Endometrial microvascular endothelial cells (primary cell): ENCODE measurements around the gene HSD17B1. TPM values are rescaled to one million over a fixed set of nuclear protein-coding genes. Genes with fewer than 3 reads are reported as not detected.

ENCODE experiments used
- in situ Hi-C: cut with HindIII; loops from 2 replicates; pipeline ENCODE4 v1.10.0; 2017; ENCODE audit warnings: low sequenced_read_pairs, low pct_unique_long_range_greater_than_20kb; ENCODE audit errors: inconsistent ontology term
- total RNA-seq: library from RNA; depleted of rRNA; stranded (reverse); fragments of >200 nt; gene quantifications from one replicate; pipeline ENCODE4 v1.2.3, GENCODE V29; 2015; ENCODE audit errors: inconsistent ontology term

Gene HSD17B1
- total RNA-seq, 1 donor from 2014 or later: not detected

DNA sequence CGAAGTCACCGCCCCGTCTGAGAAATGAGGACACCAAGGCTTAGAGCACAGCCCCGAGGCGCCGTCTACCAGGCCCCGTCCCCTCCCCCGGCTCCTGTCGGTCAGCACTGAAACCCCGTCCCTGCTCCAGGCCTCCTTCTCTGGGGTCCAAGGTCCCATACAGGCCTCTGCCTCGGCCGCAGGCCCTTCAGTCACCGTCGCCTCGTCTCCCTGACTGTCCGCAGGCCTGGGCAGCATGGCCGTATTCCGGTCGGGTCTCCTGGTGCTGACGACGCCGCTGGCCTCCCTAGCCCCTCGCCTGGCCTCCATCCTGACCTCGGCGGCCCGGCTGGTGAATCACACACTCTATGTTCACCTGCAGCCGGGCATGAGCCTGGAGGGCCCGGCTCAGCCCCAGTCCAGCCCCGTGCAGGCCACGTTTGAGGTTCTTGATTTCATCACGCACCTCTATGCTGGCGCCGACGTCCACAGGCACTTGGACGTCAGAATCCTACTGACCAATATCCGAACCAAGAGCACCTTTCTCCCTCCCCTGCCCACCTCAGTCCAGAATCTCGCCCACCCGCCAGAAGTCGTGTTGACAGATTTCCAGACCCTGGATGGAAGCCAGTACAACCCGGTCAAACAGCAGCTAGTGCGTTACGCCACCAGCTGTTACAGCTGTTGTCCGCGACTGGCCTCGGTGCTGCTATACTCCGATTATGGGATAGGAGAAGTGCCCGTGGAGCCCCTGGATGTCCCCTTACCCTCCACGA lies 9.8 kb downstream of the HSD17B1 start:
- in situ Hi-C loops: no loop called here

DNA sequence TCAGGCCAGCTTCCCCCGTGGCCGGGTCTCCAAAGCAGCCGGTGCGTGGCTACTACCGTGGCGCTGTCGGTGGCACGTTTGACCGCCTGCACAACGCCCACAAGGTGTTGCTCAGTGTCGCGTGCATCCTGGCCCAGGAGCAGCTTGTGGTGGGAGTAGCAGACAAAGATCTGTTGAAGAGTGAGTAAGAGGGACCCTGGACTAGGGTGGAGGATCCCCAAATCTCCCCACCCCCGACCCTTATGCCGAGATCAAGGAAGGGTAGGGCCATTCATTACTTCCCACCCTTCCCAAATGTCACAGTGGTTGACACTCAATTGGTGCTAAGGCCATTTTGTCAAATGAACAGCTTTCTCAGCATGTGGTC lies 10.4 kb downstream of the HSD17B1 start:
- in situ Hi-C loops: no loop called here

DNA sequence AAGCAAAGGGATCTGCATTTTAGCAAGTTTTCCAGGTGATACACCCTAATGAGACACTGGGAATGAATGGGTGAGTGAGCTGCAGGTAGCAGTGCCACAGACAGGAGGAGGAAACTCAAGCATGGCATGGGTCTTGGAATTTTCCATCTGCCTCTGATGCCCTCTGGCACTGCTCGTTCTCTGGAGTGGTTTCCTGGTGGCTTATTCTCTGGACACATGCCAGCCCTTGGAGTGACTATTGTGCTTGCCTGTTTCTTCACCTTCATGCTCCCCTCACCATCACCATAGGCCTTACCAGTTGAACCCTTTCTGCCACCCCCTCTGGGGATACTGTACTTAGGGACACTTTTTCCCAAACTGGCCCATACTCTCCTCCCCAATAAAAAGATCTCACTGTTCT lies 10.8 kb downstream of the HSD17B1 start:
- in situ Hi-C loops: no loop called here

DNA sequence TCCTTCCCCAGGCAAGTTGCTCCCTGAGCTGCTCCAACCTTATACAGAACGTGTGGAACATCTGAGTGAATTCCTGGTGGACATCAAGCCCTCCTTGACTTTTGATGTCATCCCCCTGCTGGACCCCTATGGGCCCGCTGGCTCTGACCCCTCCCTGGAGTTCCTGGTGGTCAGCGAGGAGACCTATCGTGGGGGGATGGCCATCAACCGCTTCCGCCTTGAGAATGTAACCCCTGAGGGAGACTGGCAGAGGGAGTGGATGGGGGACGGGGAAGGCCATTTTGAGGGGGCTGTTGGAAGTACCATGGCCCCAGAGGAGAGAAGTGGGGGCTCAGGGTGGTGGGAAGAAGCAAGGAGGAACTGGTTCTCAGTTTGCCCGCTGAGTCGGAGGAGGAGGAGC lies 11.2 kb downstream of the HSD17B1 start:
- in situ Hi-C loops: no loop called here

DNA sequence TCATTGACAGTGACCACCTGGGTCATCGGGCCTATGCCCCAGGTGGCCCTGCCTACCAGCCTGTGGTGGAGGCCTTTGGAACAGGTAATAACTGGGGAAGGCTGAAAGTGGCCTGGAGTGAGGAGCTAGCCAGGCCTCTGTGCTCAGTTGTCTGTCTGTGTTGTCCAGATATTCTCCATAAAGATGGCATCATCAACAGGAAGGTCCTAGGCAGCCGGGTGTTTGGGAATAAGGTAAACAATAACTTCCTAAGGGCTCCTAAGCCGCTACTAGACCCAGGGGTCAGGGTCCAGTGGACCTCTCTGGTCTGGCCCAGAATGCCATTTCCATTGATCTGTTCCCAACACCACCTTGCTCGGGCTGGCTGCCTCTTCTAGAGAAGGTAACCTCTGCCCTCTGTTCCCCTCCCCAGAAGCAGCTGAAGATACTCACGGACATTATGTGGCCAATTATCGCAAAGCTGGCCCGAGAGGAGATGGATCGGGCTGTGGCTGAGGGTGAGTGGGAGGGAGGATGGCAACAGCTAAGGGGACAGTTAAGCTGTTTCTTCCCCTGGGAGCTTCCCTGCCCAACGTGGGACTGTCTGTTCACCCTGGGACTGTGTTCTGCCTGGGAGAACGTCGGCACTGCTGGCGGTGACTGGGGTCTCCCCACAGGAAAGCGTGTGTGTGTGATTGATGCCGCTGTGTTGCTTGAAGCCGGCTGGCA lies 12.2 kb downstream of the HSD17B1 start:
- in situ Hi-C loops: no loop called here

DNA sequence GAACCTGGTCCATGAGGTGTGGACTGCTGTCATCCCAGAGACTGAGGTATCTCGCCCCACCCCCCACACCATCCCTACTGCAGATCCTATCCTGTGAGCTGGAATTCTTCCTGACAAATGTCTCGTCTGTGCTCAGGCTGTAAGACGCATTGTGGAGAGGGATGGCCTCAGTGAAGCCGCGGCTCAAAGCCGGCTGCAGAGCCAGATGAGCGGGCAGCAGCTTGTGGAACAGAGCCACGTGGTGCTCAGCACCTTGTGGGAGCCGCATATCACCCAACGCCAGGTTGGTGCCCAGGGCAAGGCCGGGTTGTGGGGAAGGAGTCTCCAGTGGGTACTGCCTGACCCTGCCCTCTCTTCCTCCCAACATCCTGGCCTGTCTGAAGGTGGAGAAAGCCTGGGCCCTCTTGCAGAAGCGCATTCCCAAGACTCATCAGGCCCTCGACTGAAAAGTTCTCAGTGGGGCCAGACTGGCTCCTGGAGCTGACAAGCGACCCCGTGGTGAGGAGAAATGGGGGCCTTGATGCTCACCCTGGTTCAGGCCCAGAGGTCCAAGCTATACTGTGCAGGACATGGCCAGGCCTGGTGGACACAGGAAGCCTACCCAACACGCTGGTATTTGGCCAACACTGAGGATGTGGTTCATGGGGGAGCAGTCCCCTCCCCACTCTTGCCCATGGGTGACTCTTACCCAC lies 12.9 kb downstream of the HSD17B1 start:
- in situ Hi-C loops: no loop called here

DNA sequence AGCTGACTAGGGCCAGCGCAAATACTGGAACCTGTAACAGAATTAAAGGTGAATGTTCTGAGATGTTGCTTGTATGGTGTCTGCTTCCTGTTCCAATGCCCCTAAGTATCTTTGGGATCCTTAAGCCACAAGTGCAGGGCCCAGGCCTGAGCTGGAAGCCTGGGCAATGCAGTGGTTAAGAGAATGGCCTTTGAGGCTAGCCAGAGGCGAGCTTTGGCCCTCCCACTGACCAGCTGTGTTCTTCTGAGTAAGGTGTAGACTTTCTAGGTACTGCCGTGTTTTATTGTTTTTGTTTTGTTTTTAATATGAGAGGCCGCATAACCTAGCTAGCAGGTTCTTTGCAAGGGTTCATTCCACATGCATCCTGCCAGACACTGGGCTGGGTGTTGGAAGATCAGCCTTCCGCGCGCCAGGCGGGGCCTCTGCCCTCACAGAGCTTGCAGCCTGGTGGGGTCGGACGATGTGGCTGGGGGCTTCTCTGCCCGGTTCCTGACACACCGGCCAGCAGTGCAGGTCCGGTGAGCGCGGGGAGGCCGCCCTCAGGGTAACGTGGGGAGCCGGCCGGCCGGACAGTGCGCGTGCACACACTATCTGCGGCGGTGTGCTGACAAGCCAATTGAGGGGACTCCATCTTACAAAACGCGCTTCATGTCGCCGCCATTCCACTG lies 13.6 kb downstream of the HSD17B1 start:
- in situ Hi-C loops: no loop called here

DNA sequence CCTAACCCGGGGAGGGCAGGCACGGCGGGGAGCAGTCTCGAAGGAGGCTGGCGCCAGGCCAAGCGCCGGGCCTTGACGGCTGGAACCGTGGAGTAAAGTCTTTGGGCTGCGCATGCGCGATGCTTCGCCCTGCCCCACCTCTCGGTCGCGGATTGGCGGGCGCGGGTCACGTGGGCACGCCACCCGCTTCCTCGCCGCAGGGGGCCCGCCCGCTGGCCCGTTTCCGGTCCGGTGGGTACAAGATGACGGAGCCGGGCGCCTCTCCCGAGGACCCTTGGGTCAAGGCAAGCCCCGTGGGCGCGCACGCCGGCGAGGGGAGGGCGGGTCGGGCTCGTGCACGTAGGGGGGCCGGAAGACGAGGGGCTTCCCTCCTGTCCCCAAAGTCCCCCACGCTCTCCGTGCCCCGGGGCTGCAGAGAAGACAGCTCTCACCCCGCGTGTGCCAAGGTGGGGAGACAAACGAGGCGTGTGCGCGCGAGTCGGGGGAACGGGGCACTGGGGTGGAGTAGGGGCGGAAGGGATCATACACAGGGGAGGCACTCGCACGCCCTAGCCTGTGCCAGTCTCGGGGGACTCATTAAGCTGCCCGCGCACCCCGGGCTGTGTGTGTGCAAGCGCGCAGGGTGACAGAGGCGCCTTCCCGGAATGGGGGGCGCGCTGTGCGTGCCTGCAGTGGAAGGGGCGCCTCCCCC lies 14.3 kb downstream of the HSD17B1 start, which contains the start of gene MLX:
Gene MLX, plus strand, starts transcription at position 218 of the 691 bp plus-strand sequence. Its CDS starts 25 bp downstream, at position 243.
- in situ Hi-C loops: no loop called here

DNA sequence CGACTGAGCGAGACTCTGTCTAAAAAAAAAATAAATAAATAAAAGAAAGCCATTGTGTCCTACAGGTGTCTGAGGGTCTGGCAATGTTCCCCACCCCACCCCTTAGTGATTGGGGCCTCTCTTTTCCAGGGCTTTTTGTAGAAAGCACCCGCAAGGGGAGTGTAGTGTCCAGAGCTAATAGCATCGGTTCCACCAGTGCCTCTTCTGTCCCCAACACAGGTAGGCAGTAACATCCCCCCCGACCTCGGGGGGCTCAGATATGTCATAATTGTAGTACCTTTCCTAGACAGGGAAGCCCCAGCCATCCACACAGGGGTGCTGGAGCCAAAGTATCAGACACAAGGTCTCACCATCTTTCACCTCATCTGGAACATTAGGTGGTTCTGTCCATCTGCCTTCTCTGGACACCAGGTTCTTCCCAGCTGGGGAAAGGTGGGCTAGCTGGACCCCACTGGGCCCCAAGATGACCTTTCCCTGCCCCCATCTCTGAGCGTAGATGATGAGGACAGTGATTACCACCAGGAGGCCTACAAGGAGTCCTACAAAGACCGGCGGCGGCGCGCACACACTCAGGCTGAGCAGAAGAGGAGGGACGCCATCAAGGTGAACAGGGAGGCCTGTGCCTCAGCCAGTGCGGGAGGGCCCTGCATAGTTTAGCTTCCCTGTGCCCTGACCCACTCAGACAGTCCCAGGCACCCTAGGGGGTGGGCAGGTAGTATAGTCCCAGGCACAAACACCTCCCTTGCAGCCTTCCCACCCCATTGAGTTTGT lies 15.8 kb downstream of the HSD17B1 start:
- in situ Hi-C loops: no loop called here

DNA sequence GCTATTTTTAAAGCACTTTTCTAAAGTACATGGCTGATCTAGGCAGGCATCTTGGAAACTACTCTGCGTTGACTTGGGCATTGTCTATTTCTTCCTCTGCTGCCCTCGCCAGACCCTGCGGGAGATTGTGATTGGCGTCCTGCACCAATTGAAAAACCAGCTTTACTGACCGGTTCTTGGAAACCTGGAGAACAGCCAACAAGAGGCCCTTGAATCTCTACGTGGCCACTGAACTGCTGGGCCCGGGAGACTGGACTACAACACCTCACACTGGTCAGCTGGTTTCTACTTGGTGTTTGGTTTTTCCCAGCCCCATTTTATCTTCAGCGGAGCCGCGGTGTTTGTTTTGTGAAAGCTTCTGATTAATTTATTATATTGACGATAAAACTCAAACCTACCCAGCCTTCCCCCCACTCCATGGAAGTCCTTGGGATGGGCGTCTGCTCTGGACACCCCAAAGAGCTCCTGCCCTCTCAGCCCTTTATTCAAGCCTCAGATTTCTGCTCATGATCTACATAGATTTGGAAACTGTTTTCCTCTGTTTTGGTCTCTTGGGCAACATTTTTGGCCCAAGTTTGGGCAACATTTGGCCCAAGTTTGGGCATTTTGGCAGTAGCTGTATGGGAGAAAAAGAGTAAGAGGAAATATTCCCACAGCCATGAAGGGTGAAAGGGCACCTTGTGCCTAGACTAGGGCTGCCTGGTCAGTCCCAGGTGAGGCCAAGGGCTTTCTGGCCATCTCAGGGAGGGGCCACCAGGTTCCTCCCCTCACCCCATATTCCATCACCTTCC lies 18.9 kb downstream of the HSD17B1 start:
- in situ Hi-C loops: no loop called here

DNA sequence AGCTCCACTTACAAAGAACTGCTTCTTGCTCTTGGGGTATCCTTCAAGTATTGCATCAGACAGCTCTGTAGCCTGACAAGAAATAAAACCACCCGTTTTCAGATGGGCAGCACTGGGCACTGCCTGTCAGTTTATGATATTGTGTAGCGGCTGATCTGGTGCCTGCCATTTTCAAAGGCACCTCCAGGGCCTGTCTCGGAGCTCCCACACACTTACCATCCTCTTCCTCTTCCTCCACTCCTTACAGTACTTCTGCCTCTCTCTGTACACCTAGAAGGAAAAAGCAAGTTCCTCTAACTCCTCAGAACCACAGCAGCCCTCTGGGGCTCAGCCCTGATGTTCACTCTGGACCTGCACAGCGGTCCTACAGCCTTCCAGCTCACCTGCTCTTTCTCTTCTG lies 20.4 kb downstream of the HSD17B1 start:
- in situ Hi-C loops: no loop called here

DNA sequence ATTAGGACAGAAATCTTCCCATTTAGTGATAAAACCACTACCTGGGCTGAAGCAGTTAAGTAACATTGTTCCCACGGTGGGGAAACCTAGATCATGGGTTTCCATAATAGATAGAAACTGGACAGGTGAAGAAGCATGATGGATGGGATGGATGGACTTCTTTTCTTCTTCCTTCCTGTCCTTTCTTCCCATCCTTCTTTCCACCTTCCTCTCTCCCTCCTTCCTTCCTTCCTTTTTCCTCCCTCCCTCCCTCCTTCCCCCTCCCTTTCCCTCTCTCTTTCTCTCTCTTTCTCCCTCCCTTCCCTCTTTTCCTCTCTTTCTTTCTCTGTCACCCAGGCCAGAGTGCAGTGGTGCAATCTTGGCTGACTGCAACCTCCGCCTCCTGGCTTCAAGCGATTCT lies 21.7 kb downstream of the HSD17B1 start:
- in situ Hi-C loops: no loop called here

DNA sequence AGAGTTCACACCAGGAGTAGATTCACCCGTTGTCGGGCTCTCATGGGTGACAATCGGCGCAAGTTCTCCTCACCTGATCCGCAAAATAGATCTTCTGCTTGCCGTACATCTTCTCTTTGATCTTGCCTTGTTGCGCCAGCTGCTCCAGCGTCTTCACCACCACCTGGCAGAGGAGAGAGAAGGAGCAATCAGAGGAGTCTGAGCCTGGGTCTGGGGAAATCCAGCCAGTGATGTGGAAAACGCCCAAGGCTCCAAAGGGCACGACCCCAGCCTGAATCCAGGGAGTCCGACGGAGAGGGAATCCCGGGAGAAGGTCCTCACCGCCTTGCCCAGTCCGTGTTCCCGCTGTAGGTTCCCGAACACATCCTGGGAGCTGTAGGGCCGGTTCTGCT lies 24.4 kb downstream of the HSD17B1 start:
- in situ Hi-C loops: no loop called here

DNA sequence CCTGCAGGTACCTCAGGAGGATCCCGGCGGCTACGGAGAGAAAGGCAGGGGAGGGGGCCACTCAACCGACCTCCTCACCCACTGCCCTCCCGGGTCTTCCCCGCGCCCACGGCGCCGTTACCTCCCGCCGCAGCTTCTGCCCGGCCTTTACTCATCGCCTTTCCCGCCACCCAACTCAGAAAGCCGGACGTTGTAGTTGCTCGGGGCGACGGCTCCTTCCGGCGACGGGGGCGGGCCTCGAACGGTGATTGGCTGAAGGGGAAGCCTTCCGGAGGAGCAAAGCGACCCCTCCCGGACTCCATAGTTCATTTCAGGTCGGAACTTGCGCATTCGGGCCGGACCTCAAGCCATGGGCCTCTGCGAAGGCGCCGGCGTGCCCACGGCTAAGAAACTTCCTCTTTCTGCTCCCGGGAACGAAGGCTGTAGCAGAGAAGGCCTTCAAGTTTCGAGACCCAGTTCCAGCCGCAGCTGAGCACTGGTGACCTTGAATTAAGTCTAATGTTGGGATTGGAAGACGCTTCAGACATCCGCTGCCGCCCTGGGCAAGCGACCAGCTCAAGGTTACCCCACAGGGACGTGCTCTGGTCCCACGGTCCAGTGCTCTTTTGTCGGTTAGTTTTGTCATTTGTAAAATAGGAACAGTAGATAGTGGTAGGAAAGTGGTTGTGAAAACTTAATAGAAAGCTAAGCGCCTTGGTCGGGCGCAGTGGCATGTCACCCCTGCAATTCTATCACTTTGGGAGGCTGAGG lies 25.0 kb downstream of the HSD17B1 start, which contains the start of gene PSMC3IP:
Gene PSMC3IP, minus strand, starts transcription at position 198 of the 750 bp plus-strand sequence. Its CDS starts 43 bp downstream, at position 155.
- in situ Hi-C loops: no loop called here

DNA sequence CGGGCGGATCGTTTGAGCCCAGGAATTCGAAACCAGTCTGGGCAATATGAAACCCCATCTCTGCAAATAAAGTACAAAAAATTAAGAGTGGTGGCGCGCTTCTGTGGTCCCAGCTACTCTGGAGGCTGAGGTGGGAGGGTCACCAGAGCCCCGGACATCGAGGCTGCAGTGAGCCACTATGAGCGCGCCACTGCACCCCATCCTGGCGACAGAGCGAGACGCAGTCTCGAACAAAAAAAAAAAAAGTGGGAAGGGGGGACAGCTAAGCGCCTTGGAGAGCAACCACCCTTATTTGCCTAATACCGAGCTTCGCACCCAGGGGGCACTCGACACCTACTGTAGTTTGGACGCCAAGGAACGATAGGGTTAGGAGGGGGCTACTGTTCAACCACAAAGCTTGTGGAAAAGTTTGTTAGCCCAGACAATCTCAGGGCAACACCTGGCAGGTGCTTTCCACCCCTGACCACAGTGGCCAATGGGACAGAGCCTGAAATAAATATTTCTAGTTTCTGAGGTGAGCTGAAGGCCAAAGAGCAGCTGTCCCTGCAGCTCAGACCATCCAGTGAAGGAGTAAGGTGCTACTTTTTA lies 25.7 kb downstream of the HSD17B1 start:
- in situ Hi-C loops: no loop called here

DNA sequence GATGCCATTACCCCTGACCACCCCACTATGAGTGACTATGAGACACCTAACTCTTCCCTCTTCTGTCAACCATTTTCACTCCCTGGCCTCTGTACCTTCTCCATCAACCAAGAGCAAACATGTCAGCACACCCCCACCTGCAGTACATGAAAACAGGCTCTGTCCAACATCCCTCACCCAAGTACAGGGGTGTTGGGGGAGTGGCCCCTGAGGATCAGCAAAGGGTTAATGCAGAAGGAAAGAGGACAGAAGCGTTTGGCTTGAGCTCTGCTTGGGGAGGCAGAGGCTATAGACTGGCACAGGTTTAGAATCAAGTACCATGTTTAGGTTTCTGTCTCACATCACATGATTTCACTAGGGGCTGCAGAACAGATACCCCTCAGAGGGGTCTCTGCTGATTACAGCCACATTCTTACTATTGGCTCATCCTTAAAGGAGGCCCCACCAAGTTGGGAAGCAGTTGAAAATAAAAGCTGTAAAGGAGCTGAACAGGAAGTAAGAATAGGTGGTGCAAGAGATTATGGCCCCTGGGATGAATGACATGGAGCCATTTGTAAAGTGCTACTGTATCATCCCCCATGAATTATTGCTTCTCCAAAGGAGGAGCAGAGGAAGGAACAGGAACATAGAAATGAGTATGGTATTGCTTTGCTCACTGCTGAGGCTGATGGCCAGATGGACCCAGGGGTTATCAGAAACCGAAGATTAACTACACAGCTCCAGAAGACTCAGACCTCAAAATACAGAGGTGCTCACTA lies 27.2 kb downstream of the HSD17B1 start:
- in situ Hi-C loops: no loop called here
